ENCODE results near the gene HBM. TPM values are rescaled to one million over a fixed set of nuclear protein-coding genes. Genes with fewer than 3 reads are reported as not detected.
"Not testable (repeated sequence)": the region's sequence is repeated elsewhere in the genome, so short reads cannot be mapped to it uniquely, and the experiment has no call there.

The HBM gene
- total RNA-seq, 2 donors from 2014 or later = 1.2 TPM; not detected in 1

DNA sequence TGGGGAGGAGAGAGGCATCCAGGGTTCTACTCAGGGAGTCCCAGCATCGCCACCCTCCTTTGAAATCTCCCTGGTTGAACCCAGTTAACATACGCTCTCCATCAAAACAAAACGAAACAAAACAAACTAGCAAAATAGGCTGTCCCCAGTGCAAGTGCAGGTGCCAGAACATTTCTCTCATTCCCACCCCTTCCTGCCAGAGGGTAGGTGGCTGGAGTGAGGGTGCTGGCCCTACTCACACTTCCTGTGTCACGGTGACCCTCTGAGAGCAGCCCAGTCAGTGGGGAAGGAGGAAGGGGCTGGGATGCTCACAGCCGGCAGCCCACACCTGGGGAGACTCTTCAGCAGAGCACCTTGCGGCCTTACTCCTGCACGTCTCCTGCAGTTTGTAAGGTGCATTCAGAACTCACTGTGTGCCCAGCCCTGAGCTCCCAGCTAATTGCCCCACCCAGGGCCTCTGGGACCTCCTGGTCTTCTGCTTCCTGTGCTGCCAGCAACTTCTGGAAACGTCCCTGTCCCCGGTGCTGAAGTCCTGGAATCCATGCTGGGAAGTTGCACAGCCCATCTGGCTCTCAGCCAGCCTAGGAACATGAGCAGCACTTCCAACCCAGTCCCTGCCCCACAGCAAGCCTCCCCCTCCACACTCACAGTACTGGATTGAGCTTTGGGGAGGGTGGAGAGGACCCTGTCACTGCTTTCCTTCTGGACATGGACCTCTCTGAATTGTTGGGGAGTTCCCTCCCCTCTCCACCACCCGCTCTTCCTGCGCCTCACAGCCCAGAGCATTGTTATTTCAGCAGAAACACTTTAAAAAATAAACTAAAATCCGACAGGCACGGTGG lies 8.4 kb downstream of the HBM start:
- peaks cover 10 to 23% of the 10 kb centered on the region in 2 donors for H3K27me3 ChIP-seq

DNA sequence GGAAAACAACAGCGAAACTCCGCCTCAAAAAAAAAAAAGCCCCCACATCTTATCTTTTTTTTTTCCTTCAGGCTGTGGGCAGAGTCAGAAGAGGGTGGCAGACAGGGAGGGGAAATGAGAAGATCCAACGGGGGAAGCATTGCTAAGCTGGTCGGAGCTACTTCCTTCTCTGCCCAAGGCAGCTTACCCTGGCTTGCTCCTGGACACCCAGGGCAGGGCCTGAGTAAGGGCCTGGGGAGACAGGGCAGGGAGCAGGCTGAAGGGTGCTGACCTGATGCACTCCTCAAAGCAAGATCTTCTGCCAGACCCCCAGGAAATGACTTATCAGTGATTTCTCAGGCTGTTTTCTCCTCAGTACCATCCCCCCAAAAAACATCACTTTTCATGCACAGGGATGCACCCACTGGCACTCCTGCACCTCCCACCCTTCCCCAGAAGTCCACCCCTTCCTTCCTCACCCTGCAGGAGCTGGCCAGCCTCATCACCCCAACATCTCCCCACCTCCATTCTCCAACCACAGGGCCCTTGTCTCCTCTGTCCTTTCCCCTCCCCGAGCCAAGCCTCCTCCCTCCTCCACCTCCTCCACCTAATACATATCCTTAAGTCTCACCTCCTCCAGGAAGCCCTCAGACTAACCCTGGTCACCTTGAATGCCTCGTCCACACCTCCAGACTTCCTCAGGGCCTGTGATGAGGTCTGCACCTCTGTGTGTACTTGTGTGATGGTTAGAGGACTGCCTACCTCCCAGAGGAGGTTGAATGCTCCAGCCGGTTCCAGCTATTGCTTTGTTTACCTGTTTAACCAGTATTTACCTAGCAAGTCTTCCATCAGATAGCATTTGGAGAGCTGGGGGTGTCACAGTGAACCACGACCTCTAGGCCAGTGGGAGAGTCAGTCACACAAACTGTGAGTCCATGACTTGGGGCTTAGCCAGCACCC lies 9.5 kb downstream of the HBM start:
- Histone ChIP-seq H3K36me3 (no peaks in the 10 kb centered on the region), H3K4me3 (no peak overlapping the region), H3K9me3 (no peaks in the 10 kb centered on the region), H3K4me1 (peaks cover 0 to 15% of the 10 kb centered on the region in 2 donors), H3K27ac (no peak overlapping the region), H3K27me3 (peaks cover 10 to 22% of the 10 kb centered on the region in 2 donors)
- TF ChIP-seq, protein P1, sequence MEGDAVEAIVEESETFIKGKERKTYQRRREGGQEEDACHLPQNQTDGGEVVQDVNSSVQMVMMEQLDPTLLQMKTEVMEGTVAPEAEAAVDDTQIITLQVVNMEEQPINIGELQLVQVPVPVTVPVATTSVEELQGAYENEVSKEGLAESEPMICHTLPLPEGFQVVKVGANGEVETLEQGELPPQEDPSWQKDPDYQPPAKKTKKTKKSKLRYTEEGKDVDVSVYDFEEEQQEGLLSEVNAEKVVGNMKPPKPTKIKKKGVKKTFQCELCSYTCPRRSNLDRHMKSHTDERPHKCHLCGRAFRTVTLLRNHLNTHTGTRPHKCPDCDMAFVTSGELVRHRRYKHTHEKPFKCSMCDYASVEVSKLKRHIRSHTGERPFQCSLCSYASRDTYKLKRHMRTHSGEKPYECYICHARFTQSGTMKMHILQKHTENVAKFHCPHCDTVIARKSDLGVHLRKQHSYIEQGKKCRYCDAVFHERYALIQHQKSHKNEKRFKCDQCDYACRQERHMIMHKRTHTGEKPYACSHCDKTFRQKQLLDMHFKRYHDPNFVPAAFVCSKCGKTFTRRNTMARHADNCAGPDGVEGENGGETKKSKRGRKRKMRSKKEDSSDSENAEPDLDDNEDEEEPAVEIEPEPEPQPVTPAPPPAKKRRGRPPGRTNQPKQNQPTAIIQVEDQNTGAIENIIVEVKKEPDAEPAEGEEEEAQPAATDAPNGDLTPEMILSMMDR (IDR thresholded peaks at IDR 0.05) = no peak
- no peak for DNase-seq (ENCODE audit: low spot score)

More for the DNA sequence above, 8.4 kb downstream of the HBM start:
- H3K27ac ChIP-seq; H3K4me3 ChIP-seq; H3K9me3 ChIP-seq; H3K4me1 ChIP-seq; H3K36me3 ChIP-seq; DNase-seq (ENCODE audit: low spot score): not testable (repeated sequence)

DNA sequence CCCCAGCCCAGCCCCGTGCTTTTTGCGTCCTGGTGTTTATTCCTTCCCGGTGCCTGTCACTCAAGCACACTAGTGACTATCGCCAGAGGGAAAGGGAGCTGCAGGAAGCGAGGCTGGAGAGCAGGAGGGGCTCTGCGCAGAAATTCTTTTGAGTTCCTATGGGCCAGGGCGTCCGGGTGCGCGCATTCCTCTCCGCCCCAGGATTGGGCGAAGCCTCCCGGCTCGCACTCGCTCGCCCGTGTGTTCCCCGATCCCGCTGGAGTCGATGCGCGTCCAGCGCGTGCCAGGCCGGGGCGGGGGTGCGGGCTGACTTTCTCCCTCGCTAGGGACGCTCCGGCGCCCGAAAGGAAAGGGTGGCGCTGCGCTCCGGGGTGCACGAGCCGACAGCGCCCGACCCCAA lies 10.2 kb downstream of the HBM start:
- DNase-seq (ENCODE audit: low spot score); H3K36me3 ChIP-seq; H3K4me3 ChIP-seq; H3K27ac ChIP-seq; H3K9me3 ChIP-seq: not testable (repeated sequence)
- Histone ChIP-seq H3K27me3 (peaks cover 10 to 26% of the 10 kb centered on the region in 2 donors), H3K4me1 (peaks cover 0 to 22% of the 10 kb centered on the region in 2 donors)

DNA sequence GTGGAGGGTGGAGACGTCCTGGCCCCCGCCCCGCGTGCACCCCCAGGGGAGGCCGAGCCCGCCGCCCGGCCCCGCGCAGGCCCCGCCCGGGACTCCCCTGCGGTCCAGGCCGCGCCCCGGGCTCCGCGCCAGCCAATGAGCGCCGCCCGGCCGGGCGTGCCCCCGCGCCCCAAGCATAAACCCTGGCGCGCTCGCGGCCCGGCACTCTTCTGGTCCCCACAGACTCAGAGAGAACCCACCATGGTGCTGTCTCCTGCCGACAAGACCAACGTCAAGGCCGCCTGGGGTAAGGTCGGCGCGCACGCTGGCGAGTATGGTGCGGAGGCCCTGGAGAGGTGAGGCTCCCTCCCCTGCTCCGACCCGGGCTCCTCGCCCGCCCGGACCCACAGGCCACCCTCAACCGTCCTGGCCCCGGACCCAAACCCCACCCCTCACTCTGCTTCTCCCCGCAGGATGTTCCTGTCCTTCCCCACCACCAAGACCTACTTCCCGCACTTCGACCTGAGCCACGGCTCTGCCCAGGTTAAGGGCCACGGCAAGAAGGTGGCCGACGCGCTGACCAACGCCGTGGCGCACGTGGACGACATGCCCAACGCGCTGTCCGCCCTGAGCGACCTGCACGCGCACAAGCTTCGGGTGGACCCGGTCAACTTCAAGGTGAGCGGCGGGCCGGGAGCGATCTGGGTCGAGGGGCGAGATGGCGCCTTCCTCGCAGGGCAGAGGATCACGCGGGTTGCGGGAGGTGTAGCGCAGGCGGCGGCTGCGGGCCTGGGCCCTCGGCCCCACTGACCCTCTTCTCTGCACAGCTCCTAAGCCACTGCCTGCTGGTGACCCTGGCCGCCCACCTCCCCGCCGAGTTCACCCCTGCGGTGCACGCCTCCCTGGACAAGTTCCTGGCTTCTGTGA lies 11.0 kb downstream of the HBM start, which contains the start of gene HBA1:
HBA1 (plus strand) TSS at position 204 of the 906 bp plus-strand sequence; CDS start at position 241, 37 bp downstream.
- not testable (repeated sequence) for H3K27ac ChIP-seq; DNase-seq (ENCODE audit: low spot score); H3K9me3 ChIP-seq; H3K36me3 ChIP-seq; H3K4me3 ChIP-seq
- Histone ChIP-seq H3K4me1 (peaks cover 0 to 28% of the 10 kb centered on the region in 2 donors), H3K27me3 (peaks cover 3 to 26% of the 10 kb centered on the region in 2 donors)

DNA sequence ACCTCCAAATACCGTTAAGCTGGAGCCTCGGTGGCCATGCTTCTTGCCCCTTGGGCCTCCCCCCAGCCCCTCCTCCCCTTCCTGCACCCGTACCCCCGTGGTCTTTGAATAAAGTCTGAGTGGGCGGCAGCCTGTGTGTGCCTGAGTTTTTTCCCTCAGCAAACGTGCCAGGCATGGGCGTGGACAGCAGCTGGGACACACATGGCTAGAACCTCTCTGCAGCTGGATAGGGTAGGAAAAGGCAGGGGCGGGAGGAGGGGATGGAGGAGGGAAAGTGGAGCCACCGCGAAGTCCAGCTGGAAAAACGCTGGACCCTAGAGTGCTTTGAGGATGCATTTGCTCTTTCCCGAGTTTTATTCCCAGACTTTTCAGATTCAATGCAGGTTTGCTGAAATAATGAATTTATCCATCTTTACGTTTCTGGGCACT lies 11.6 kb downstream of the HBM start:
- DNase-seq (ENCODE audit: low spot score) = no peak
- Histone ChIP-seq H3K4me1 (peaks cover 0 to 28% of the 10 kb centered on the region in 2 donors), H3K36me3 (no peaks in the 10 kb centered on the region), H3K27ac (no peak overlapping the region), H3K9me3 (no peaks in the 10 kb centered on the region), H3K4me3 (no peak overlapping the region), H3K27me3 (peaks cover 3 to 26% of the 10 kb centered on the region in 2 donors)
- TF ChIP-seq, protein P1 (IDR thresholded peaks at IDR 0.05) = no peak

DNA sequence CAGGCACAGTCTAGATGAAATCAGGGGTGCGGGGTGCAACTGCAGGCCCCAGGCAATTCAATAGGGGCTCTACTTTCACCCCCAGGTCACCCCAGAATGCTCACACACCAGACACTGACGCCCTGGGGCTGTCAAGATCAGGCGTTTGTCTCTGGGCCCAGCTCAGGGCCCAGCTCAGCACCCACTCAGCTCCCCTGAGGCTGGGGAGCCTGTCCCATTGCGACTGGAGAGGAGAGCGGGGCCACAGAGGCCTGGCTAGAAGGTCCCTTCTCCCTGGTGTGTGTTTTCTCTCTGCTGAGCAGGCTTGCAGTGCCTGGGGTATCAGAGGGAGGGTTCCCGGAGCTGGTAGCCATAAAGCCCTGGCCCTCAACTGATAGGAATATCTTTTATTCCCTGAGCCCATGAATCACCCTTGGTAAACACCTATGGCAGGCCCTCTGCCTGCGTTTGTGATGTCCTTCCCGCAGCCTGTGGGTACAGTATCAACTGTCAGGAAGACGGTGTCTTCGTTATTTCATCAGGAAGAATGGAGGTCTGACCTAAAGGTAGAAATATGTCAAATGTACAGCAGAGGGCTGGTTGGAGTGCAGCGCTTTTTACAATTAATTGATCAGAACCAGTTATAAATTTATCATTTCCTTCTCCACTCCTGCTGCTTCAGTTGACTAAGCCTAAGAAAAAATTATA lies 12.3 kb downstream of the HBM start:
- peaks cover 3 to 26% of the 10 kb centered on the region in 2 donors for H3K27me3 ChIP-seq

More for the DNA sequence above, 12.3 kb downstream of the HBM start:
- TF ChIP-seq, protein P1 (IDR thresholded peaks at IDR 0.05) = no peak
- Histone ChIP-seq H3K4me1 (peaks cover 0 to 28% of the 10 kb centered on the region in 2 donors), H3K27ac (no peak overlapping the region), H3K4me3 (no peak overlapping the region), H3K36me3 (no peaks in the 10 kb centered on the region), H3K9me3 (no peaks in the 10 kb centered on the region)
- DNase-seq (ENCODE audit: low spot score) = no peak
